Measurements from ENCODE around the gene TNFSF13B. TPM values are rescaled to one million over a fixed set of nuclear protein-coding genes. Genes with fewer than 3 reads are reported as not detected.

The TNFSF13B gene
- total and polyA plus RNA-seq, 10 of the 15 experiments (the other 5 are each of a cell fraction or from before 2014, with no cell fraction given) = 11.0 to 64.2 (median 17.0) TPM

DNA sequence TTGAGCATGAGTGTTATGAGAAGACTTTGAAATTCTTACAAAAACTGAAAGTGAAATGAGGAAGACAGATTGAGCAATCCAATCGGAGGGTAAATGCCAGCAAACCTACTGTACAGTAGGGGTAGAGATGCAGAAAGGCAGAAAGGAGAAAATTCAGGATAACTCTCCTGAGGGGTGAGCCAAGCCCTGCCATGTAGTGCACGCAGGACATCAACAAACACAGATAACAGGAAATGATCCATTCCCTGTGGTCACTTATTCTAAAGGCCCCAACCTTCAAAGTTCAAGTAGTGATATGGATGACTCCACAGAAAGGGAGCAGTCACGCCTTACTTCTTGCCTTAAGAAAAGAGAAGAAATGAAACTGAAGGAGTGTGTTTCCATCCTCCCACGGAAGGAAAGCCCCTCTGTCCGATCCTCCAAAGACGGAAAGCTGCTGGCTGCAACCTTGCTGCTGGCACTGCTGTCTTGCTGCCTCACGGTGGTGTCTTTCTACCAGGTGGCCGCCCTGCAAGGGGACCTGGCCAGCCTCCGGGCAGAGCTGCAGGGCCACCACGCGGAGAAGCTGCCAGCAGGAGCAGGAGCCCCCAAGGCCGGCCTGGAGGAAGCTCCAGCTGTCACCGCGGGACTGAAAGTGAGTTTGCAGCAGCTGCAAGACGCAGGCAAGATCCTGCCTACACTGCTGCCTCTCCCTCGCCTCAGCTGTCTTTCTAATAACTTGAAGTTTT lies at the start of gene TNFSF13B (continued):
- TF ChIP-seq, protein P1, sequence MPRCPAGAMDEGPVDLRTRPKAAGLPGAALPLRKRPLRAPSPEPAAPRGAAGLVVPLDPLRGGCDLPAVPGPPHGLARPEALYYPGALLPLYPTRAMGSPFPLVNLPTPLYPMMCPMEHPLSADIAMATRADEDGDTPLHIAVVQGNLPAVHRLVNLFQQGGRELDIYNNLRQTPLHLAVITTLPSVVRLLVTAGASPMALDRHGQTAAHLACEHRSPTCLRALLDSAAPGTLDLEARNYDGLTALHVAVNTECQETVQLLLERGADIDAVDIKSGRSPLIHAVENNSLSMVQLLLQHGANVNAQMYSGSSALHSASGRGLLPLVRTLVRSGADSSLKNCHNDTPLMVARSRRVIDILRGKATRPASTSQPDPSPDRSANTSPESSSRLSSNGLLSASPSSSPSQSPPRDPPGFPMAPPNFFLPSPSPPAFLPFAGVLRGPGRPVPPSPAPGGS (IDR thresholded peaks at IDR 0.05; ENCODE audit: borderline replicate concordance, insufficient read depth, low read depth, low read length, poor library complexity, severe bottlenecking) = no peak
- 0 out of 2 replicates have a peak, but pooled peaks have one; percentile 29 for TF ChIP-seq ZNF217 (IDR thresholded peaks at IDR 0.05)
- peak; percentile 56; the same call in 1 of the 2 replicates for TF ChIP-seq TARDBP (IDR thresholded peaks at IDR 0.05; ENCODE audit: borderline replicate concordance)
- TF ChIP-seq YY1 (IDR thresholded peaks at IDR 0.05; ENCODE audit: low read depth, low read length) = no peak; the same call in none of the 2 replicates
- TF ChIP-seq, protein P2, sequence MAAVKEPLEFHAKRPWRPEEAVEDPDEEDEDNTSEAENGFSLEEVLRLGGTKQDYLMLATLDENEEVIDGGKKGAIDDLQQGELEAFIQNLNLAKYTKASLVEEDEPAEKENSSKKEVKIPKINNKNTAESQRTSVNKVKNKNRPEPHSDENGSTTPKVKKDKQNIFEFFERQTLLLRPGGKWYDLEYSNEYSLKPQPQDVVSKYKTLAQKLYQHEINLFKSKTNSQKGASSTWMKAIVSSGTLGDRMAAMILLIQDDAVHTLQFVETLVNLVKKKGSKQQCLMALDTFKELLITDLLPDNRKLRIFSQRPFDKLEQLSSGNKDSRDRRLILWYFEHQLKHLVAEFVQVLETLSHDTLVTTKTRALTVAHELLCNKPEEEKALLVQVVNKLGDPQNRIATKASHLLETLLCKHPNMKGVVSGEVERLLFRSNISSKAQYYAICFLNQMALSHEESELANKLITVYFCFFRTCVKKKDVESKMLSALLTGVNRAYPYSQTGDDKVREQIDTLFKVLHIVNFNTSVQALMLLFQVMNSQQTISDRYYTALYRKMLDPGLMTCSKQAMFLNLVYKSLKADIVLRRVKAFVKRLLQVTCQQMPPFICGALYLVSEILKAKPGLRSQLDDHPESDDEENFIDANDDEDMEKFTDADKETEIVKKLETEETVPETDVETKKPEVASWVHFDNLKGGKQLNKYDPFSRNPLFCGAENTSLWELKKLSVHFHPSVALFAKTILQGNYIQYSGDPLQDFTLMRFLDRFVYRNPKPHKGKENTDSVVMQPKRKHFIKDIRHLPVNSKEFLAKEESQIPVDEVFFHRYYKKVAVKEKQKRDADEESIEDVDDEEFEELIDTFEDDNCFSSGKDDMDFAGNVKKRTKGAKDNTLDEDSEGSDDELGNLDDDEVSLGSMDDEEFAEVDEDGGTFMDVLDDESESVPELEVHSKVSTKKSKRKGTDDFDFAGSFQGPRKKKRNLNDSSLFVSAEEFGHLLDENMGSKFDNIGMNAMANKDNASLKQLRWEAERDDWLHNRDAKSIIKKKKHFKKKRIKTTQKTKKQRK (IDR thresholded peaks at IDR 0.05; ENCODE audit: low read depth, low read length) = no peak
- TF ChIP-seq DPF2 (IDR thresholded peaks at IDR 0.05) = peak; percentile 87
- TF ChIP-seq NFYA (IDR thresholded peaks at IDR 0.05; ENCODE audit: borderline replicate concordance, low read depth, low read length) = no peak
- no peak for TF ChIP-seq HCFC1 (IDR thresholded peaks at IDR 0.05; ENCODE audit: low read length)
- TF ChIP-seq, protein P3, sequence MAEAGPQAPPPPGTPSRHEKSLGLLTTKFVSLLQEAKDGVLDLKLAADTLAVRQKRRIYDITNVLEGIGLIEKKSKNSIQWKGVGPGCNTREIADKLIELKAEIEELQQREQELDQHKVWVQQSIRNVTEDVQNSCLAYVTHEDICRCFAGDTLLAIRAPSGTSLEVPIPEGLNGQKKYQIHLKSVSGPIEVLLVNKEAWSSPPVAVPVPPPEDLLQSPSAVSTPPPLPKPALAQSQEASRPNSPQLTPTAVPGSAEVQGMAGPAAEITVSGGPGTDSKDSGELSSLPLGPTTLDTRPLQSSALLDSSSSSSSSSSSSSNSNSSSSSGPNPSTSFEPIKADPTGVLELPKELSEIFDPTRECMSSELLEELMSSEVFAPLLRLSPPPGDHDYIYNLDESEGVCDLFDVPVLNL (IDR thresholded peaks at IDR 0.05; ENCODE audit: low read depth, low read length) = no peak
- peak; percentile 75 for TF ChIP-seq FOXM1 (IDR thresholded peaks at IDR 0.05; ENCODE audit: low read depth, low read length)
- TF ChIP-seq, protein P4, sequence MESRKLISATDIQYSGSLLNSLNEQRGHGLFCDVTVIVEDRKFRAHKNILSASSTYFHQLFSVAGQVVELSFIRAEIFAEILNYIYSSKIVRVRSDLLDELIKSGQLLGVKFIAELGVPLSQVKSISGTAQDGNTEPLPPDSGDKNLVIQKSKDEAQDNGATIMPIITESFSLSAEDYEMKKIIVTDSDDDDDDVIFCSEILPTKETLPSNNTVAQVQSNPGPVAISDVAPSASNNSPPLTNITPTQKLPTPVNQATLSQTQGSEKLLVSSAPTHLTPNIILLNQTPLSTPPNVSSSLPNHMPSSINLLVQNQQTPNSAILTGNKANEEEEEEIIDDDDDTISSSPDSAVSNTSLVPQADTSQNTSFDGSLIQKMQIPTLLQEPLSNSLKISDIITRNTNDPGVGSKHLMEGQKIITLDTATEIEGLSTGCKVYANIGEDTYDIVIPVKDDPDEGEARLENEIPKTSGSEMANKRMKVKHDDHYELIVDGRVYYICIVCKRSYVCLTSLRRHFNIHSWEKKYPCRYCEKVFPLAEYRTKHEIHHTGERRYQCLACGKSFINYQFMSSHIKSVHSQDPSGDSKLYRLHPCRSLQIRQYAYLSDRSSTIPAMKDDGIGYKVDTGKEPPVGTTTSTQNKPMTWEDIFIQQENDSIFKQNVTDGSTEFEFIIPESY (IDR thresholded peaks at IDR 0.05) = no peak
- TF ChIP-seq CBX5 (IDR thresholded peaks at IDR 0.05; ENCODE audit: low read depth) = peak; percentile 45; the same call in 1 of the 2 replicates
- no peak for TF ChIP-seq EZH2 (IDR thresholded peaks at IDR 0.05; ENCODE audit: borderline replicate concordance, control insufficient read depth, low read depth, low read length)
- TF ChIP-seq NR2F1 (conservative IDR thresholded peaks at IDR 0.05) = peak; percentile 48; the same call in 1 of the 2 replicates
- TF ChIP-seq IKZF1 (conservative IDR thresholded peaks at IDR 0.05) = peak; percentile 94
- no peak for TF ChIP-seq CBX3 (IDR thresholded peaks at IDR 0.05; ENCODE audit: borderline replicate concordance, low read depth)
- TF ChIP-seq MEF2B (IDR thresholded peaks at IDR 0.05; ENCODE audit: partially characterized antibody, poor library complexity, severe bottlenecking) = no peak
- TF ChIP-seq PML (IDR thresholded peaks at IDR 0.05; ENCODE audit: low read length) = peak; percentile 75; the same call in 1 of the 2 replicates
- no peak for TF ChIP-seq SP1 (IDR thresholded peaks at IDR 0.05; ENCODE audit: low read depth, low read length)

Data from GM12878 (cell line).